ENCODE measurements around the gene NOSIP.
"Not testable (repeated sequence)": the region's sequence is repeated elsewhere in the genome, so short reads cannot be mapped to it uniquely, and the experiment has no call there.

NOSIP gene

GRCh38 chr19:49580264-49581006 is at the start of gene NOSIP:
Gene NOSIP, minus strand, starts transcription at chr19:49580556. Its CDS starts 19,865 bp downstream, at chr19:49560691.
- peak; percentile 96 for DNase-seq (ENCODE audit: low spot score)

GRCh38 chr19:49629659-49630058 is 49.3 kb upstream of the NOSIP start:
- no peak for DNase-seq (ENCODE audit: low spot score)

- no peak for DNase-seq (ENCODE audit: low spot score)
Measured at GRCh38 chr19:49626226-49626625, 45.9 kb upstream of the NOSIP start.

GRCh38 chr19:49624967-49625910 is 44.9 kb upstream of the NOSIP start:
- no peak for DNase-seq (ENCODE audit: low spot score)

GRCh38 chr19:49617860-49618259 is 37.5 kb upstream of the NOSIP start:
- not testable (repeated sequence) for DNase-seq (ENCODE audit: low spot score)

GRCh38 chr19:49616945-49617344 is 36.6 kb upstream of the NOSIP start:
- no peak for DNase-seq (ENCODE audit: low spot score)

GRCh38 chr19:49616532-49616931 is 36.2 kb upstream of the NOSIP start:
- no peak for DNase-seq (ENCODE audit: low spot score)

- no peak for DNase-seq (ENCODE audit: low spot score)
Measured at GRCh38 chr19:49615861-49616260, 35.5 kb upstream of the NOSIP start.

GRCh38 chr19:49614096-49614833 is 33.9 kb upstream of the NOSIP start:
- no peak for DNase-seq (ENCODE audit: low spot score)

- no peak for DNase-seq (ENCODE audit: low spot score)
Measured at GRCh38 chr19:49613374-49613773, 33.0 kb upstream of the NOSIP start.

- DNase-seq (ENCODE audit: low spot score) = no peak
Measured at GRCh38 chr19:49609499-49610092, 29.2 kb upstream of the NOSIP start.

- DNase-seq (ENCODE audit: low spot score) = no peak
Measured at GRCh38 chr19:49605605-49606004, 25.2 kb upstream of the NOSIP start.

GRCh38 chr19:49602806-49603205 is 22.4 kb upstream of the NOSIP start:
- no peak for DNase-seq (ENCODE audit: low spot score)

GRCh38 chr19:49601482-49602038 is 21.2 kb upstream of the NOSIP start:
- DNase-seq (ENCODE audit: low spot score) = no peak

GRCh38 chr19:49599378-49600295 is 19.3 kb upstream of the NOSIP start:
- DNase-seq (ENCODE audit: low spot score) = no peak

GRCh38 chr19:49597703-49597974 is 17.3 kb upstream of the NOSIP start:
- no peak for DNase-seq (ENCODE audit: low spot score)

GRCh38 chr19:49596954-49597702 is 16.8 kb upstream of the NOSIP start:
- DNase-seq (ENCODE audit: low spot score) = no peak

GRCh38 chr19:49596407-49596806 is 16.1 kb upstream of the NOSIP start:
- DNase-seq (ENCODE audit: low spot score) = no peak

- no peak for DNase-seq (ENCODE audit: low spot score)
Measured at GRCh38 chr19:49595819-49596404, 15.6 kb upstream of the NOSIP start.
